Measurements from ENCODE around the gene CCT2. TPM values are rescaled to one million over a fixed set of nuclear protein-coding genes. Genes with fewer than 3 reads are reported as not detected.

CCT2 gene
- total and polyA plus RNA-seq, 2 donors (not counting 1 experiment from before 2014, with no cell fraction given): 174 to 178 TPM

DNA sequence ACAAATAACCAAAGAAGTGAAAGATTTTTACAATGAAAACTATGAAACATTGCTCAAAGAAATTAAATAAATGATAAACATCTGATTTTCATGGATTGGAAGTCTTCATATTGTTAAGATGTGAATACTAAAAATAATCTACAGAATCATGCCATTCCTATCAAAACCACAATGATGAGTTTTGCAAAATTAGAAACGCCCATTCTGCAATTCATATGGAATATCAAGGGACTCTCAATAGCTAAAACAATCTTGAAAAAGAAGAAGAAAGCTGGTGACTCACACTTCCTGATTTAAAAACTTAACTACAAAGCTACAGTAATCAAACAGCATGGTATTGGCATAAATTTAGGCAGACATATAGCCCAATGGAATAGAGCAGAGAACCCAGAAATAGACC lies 40.2 kb upstream of the CCT2 start:
- no peak overlapping the region for H3K4me2 ChIP-seq (ENCODE audit: extremely low read depth, insufficient read depth, low read length)
- DNase-seq (ENCODE audit: low read depth in 2 of 2): no peak

DNA sequence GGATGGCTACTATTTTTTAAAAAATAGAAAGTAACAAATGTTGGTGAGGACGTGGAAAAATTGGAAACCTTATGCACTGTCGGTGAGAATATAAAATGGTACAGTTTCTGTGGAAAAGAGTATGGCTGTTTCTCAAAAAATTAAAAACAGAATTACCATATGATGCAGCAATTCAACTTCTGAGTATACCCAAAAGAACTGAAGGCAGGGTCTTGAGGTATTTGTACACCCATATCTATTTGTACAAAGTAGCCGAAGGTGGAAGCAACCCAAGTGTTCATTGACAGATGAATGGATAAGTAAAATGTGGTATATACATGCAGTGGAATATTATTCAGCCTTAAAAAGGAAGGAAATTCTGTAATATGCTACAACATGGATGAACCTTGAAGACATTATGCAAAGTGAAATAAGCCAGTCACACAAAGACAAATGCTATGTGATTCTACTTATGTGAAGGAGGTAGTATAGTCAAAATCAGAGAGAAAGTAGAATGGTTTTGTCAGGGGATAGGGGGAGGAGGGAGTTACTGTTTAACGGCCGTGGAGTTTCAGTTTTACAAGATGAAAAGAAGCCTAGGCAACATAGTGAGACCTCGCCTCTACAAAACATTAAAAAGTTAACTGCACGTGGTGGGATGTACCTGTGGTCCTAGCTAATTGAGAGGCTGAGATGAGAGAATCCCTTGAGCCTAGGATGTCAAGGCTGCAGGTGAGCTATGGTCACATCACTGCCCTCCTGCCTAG lies 38.4 kb upstream of the CCT2 start:
- TF ChIP-seq, protein P1, sequence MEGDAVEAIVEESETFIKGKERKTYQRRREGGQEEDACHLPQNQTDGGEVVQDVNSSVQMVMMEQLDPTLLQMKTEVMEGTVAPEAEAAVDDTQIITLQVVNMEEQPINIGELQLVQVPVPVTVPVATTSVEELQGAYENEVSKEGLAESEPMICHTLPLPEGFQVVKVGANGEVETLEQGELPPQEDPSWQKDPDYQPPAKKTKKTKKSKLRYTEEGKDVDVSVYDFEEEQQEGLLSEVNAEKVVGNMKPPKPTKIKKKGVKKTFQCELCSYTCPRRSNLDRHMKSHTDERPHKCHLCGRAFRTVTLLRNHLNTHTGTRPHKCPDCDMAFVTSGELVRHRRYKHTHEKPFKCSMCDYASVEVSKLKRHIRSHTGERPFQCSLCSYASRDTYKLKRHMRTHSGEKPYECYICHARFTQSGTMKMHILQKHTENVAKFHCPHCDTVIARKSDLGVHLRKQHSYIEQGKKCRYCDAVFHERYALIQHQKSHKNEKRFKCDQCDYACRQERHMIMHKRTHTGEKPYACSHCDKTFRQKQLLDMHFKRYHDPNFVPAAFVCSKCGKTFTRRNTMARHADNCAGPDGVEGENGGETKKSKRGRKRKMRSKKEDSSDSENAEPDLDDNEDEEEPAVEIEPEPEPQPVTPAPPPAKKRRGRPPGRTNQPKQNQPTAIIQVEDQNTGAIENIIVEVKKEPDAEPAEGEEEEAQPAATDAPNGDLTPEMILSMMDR (conservative IDR thresholded peaks at IDR 0.05 in 1 of 2, IDR thresholded peaks at IDR 0.05 in 1 of 2; ENCODE audit: low read depth in 1 of 2, low read length in 2 of 2): no peak
- TF ChIP-seq EZH2 (IDR thresholded peaks at IDR 0.05; ENCODE audit: low read length, missing control alignments): no peak
- H3K27ac ChIP-seq (ENCODE audit: insufficient read depth, low read length): no peak overlapping the region
- H3K27me3 ChIP-seq (ENCODE audit: control insufficient read depth, insufficient read depth, low read length): no peaks in the 10 kb centered on the region
- no peak overlapping the region for H3K9ac ChIP-seq (ENCODE audit: insufficient read depth, low read length)
- H3K36me3 ChIP-seq (ENCODE audit: control insufficient read depth, insufficient read depth, low read length): no peaks in the 10 kb centered on the region
- no peaks in the 10 kb centered on the region for H3K79me2 ChIP-seq (ENCODE audit: control insufficient read depth, insufficient read depth, low read length)
- no peak for DNase-seq (ENCODE audit: low read depth in 2 of 2)
- no peak overlapping the region for H2AFZ ChIP-seq (ENCODE audit: low read length)
- no peak overlapping the region for H3K4me3 ChIP-seq (replicated peaks in 1 of 4; ENCODE audit: control extremely low read depth in 1 of 4, insufficient read depth in 1 of 4, low read depth in 3 of 4, low read length in 4 of 4)
- H3K4me1 ChIP-seq (ENCODE audit: control insufficient read depth, extremely low read depth, insufficient read depth, low read length): no peaks in the 10 kb centered on the region
- no peaks in the 10 kb centered on the region for H3K9me3 ChIP-seq (ENCODE audit: control insufficient read depth, insufficient read depth, low read depth, low read length)
- H4K20me1 ChIP-seq (ENCODE audit: control insufficient read depth, extremely low read depth, insufficient read depth, low read length): no peaks in the 10 kb centered on the region
- no peak overlapping the region for H3K4me2 ChIP-seq (ENCODE audit: extremely low read depth, insufficient read depth, low read length)

More for the DNA sequence above, 40.2 kb upstream of the CCT2 start:
- H3K4me1 ChIP-seq (ENCODE audit: control insufficient read depth, extremely low read depth, insufficient read depth, low read length): peaks cover 7% of the 10 kb centered on the region
- no peaks in the 10 kb centered on the region for H3K9me3 ChIP-seq (ENCODE audit: control insufficient read depth, insufficient read depth, low read depth, low read length)
- no peak overlapping the region for H3K27ac ChIP-seq (ENCODE audit: insufficient read depth, low read length)
- no peak overlapping the region for H2AFZ ChIP-seq (ENCODE audit: low read length)
- H3K4me3 ChIP-seq (replicated peaks in 1 of 4; ENCODE audit: control extremely low read depth in 1 of 4, insufficient read depth in 1 of 4, low read depth in 3 of 4, low read length in 4 of 4): no peak overlapping the region
- H3K27me3 ChIP-seq (ENCODE audit: control insufficient read depth, insufficient read depth, low read length): no peaks in the 10 kb centered on the region
- H3K36me3 ChIP-seq (ENCODE audit: control insufficient read depth, insufficient read depth, low read length): no peaks in the 10 kb centered on the region
- TF ChIP-seq, protein P1 (conservative IDR thresholded peaks at IDR 0.05 in 1 of 2, IDR thresholded peaks at IDR 0.05 in 1 of 2; ENCODE audit: low read depth in 1 of 2, low read length in 2 of 2): no peak
- TF ChIP-seq EZH2 (IDR thresholded peaks at IDR 0.05; ENCODE audit: low read length, missing control alignments): no peak
- peaks cover 2% of the 10 kb centered on the region for H3K79me2 ChIP-seq (ENCODE audit: control insufficient read depth, insufficient read depth, low read length)
- no peak overlapping the region for H3K9ac ChIP-seq (ENCODE audit: insufficient read depth, low read length)
- H4K20me1 ChIP-seq (ENCODE audit: control insufficient read depth, extremely low read depth, insufficient read depth, low read length): no peaks in the 10 kb centered on the region

DNA sequence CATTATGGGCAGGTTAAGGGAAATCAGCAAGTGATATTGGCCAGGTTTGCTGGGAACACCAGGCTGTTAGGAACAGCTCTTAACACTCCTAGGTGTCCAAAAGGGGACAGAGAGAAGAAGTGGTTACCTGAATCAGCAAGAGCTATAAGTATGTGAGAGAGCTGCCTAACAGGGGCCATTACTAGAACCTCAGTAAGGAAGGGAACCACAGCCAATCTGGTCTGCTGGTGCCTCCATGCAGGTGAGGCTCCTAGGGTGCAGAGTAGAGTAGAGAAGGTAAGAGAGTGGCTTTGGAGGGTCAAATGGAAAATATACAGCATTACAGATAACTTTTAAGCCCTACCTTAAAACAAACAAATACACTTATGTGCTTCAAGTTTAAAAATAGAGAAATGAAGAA lies 36.6 kb upstream of the CCT2 start:
- no peaks in the 10 kb centered on the region for H3K4me1 ChIP-seq (ENCODE audit: control insufficient read depth, extremely low read depth, insufficient read depth, low read length)
- no peak overlapping the region for H2AFZ ChIP-seq (ENCODE audit: low read length)
- no peaks in the 10 kb centered on the region for H3K9me3 ChIP-seq (ENCODE audit: control insufficient read depth, insufficient read depth, low read depth, low read length)
- no peaks in the 10 kb centered on the region for H3K79me2 ChIP-seq (ENCODE audit: control insufficient read depth, insufficient read depth, low read length)
- H3K9ac ChIP-seq (ENCODE audit: insufficient read depth, low read length): no peak overlapping the region
- H3K4me3 ChIP-seq (replicated peaks in 1 of 4; ENCODE audit: control extremely low read depth in 1 of 4, insufficient read depth in 1 of 4, low read depth in 3 of 4, low read length in 4 of 4): no peak overlapping the region
- H4K20me1 ChIP-seq (ENCODE audit: control insufficient read depth, extremely low read depth, insufficient read depth, low read length): no peaks in the 10 kb centered on the region
- H3K27me3 ChIP-seq (ENCODE audit: control insufficient read depth, insufficient read depth, low read length): no peaks in the 10 kb centered on the region
- no peaks in the 10 kb centered on the region for H3K36me3 ChIP-seq (ENCODE audit: control insufficient read depth, insufficient read depth, low read length)
- no peak overlapping the region for H3K4me2 ChIP-seq (ENCODE audit: extremely low read depth, insufficient read depth, low read length)
- TF ChIP-seq, protein P1 (conservative IDR thresholded peaks at IDR 0.05 in 1 of 2, IDR thresholded peaks at IDR 0.05 in 1 of 2; ENCODE audit: low read depth in 1 of 2, low read length in 2 of 2): no peak
- TF ChIP-seq EZH2 (IDR thresholded peaks at IDR 0.05; ENCODE audit: low read length, missing control alignments): no peak
- DNase-seq (ENCODE audit: low read depth in 2 of 2): no peak
- H3K27ac ChIP-seq (ENCODE audit: insufficient read depth, low read length): no peak overlapping the region
